Neural crest cell (in vitro differentiated cells): ENCODE measurements around the gene ITPR1. TPM values are rescaled to one million over a fixed set of nuclear protein-coding genes. Genes with fewer than 3 reads are reported as not detected.

Experiments
- DNase-seq: peaks from one replicate; pipeline ENCODE4 v3.0.0; 2021; ENCODE audit warnings: low read depth, mixed read lengths, low spot score
- H3K27ac Mint-ChIP-seq: one replicate; pipeline ENCODE4 v1.8.0; 2021; ENCODE audit warnings: mild to moderate bottlenecking, mixed read lengths; ENCODE audit not compliant: unreplicated experiment
- H3K27me3 Mint-ChIP-seq: 2 replicates; pipeline ENCODE4 v1.8.0; 2021; ENCODE audit warnings: low read depth, mild to moderate bottlenecking, mixed read lengths
- H3K36me3 Mint-ChIP-seq: 2 replicates; pipeline ENCODE4 v1.8.0; 2021; ENCODE audit warnings: low read depth, mild to moderate bottlenecking, mixed read lengths
- H3K4me1 Mint-ChIP-seq: 2 replicates; pipeline ENCODE4 v1.8.0; 2021; ENCODE audit warnings: mixed read lengths
- H3K4me3 Mint-ChIP-seq: one replicate; pipeline ENCODE4 v1.8.0; 2021; ENCODE audit warnings: mild to moderate bottlenecking, mixed read lengths
- H3K9me3 Mint-ChIP-seq: 2 replicates; pipeline ENCODE4 v1.8.0; 2021; ENCODE audit warnings: mixed read lengths
- CTCF ChIP-seq: fragments of 200-600 bp; sonication (generic); conservative IDR thresholded peaks from 2 replicates; pipeline ENCODE4 v1.5.0; 2021; ENCODE audit warnings: antibody characterized with exemption, mild to moderate bottlenecking
- total RNA-seq: library from RNA; stranded (reverse); gene quantifications from 2 replicates; pipeline ENCODE4 v1.2.1, GENCODE V29; 2021

Gene ITPR1
- total RNA-seq, 1 donor from 2014 or later = 4.8 TPM

GRCh38 chr3:4883011-4883410, 389.9 kb downstream of the ITPR1 start:
- H3K36me3 Mint-ChIP-seq = no peaks in the 10 kb centered on the region

GRCh38 chr3:4884888-4885287, 391.7 kb downstream of the ITPR1 start:
- Mint-ChIP-seq H3K27ac (no peak overlapping the region), H3K36me3 (no peaks in the 10 kb centered on the region), H3K4me3 (no peak overlapping the region), H3K9me3 (no peaks in the 10 kb centered on the region), H3K27me3 (peaks cover 4% of the 10 kb centered on the region), H3K4me1 (no peaks in the 10 kb centered on the region)
- no peak for DNase-seq
- TF ChIP-seq CTCF = no peak

More at GRCh38 chr3:4883011-4883410, 389.9 kb downstream of the ITPR1 start:
- no peak overlapping the region for H3K4me3 Mint-ChIP-seq
- peaks cover 8% of the 10 kb centered on the region for H3K27me3 Mint-ChIP-seq
- no peak for TF ChIP-seq CTCF
- H3K27ac Mint-ChIP-seq = no peak overlapping the region
- no peaks in the 10 kb centered on the region for H3K4me1 Mint-ChIP-seq
- DNase-seq = no peak
- no peaks in the 10 kb centered on the region for H3K9me3 Mint-ChIP-seq

GRCh38 chr3:4885316-4885715, 392.2 kb downstream of the ITPR1 start:
- peaks cover 4% of the 10 kb centered on the region for H3K27me3 Mint-ChIP-seq
- no peak overlapping the region for H3K4me3 Mint-ChIP-seq
- no peak overlapping the region for H3K27ac Mint-ChIP-seq
- TF ChIP-seq CTCF = no peak
- H3K9me3 Mint-ChIP-seq = no peaks in the 10 kb centered on the region
- no peaks in the 10 kb centered on the region for H3K36me3 Mint-ChIP-seq
- DNase-seq = no peak
- no peaks in the 10 kb centered on the region for H3K4me1 Mint-ChIP-seq

GRCh38 chr3:4886448-4886847, 393.3 kb downstream of the ITPR1 start:
- no peak for TF ChIP-seq CTCF
- H3K27ac Mint-ChIP-seq = no peak overlapping the region
- no peaks in the 10 kb centered on the region for H3K36me3 Mint-ChIP-seq
- DNase-seq = no peak
- H3K4me1 Mint-ChIP-seq = no peaks in the 10 kb centered on the region
- no peak overlapping the region for H3K4me3 Mint-ChIP-seq
- no peaks in the 10 kb centered on the region for H3K27me3 Mint-ChIP-seq
- H3K9me3 Mint-ChIP-seq = no peaks in the 10 kb centered on the region

- no peak for TF ChIP-seq CTCF
- Mint-ChIP-seq H3K27me3 (no peaks in the 10 kb centered on the region), H3K9me3 (no peaks in the 10 kb centered on the region), H3K4me3 (no peak overlapping the region), H3K27ac (no peak overlapping the region), H3K4me1 (no peaks in the 10 kb centered on the region), H3K36me3 (no peaks in the 10 kb centered on the region)
- DNase-seq = no peak
Observed at GRCh38 chr3:4887177-4887576, 394.0 kb downstream of the ITPR1 start.
